Testis (tissue), 3 donors: ENCODE measurements around the gene SMG1. TPM values are rescaled to one million over a fixed set of nuclear protein-coding genes. Genes with fewer than 3 reads are reported as not detected.
"Not testable (repeated sequence)": the region's sequence is repeated elsewhere in the genome, so short reads cannot be mapped to it uniquely, and the experiment has no call there.

ENCODE experiments used
- DNase-seq: peaks from one replicate; pipeline ENCODE4 v3.0.0-alpha.2; 2019
- H3K27ac ChIP-seq, 2 donors: fragments of 200-600 bp; sonication (generic); one replicate each; pipeline ENCODE4 v1.5.1; 2019
- H3K27me3 ChIP-seq: fragments of 200-600 bp; sonication (generic); one replicate; pipeline ENCODE4 v1.5.1; 2019
- H3K36me3 ChIP-seq: fragments of 200-600 bp; sonication (generic); one replicate; pipeline ENCODE4 v1.5.1; 2017; ENCODE audit warnings: low read depth; ENCODE audit errors: missing control alignments
- H3K4me1 ChIP-seq: fragments of 200-600 bp; sonication (generic); one replicate; pipeline ENCODE4 v1.5.1; 2019
- H3K4me3 ChIP-seq, 2 donors: fragments of 200-600 bp; sonication (generic); one replicate each; pipeline ENCODE4 v1.5.1; 2017 to 2019
- H3K9me3 ChIP-seq: fragments of 200-600 bp; sonication (generic); one replicate; pipeline ENCODE4 v1.5.1; 2017
- POLR2A ChIP-seq: fragments of 450-650 bp; IDR thresholded peaks from one replicate; pipeline ENCODE4 v1.6.1; 2017; ENCODE audit warnings: antibody characterized with exemption, mild to moderate bottlenecking, moderate library complexity
- WGBS, 2 donors: methylation state at CpG; one replicate each; pipeline ENCODE4 v1.1.5; 2018; 5-methylcytosine and 5-hydroxymethylcytosine counted together
- intact Hi-C: fragments of 100-400 bp; cut with DNase I; formaldehyde crosslinking; loops from one replicate; pipeline ENCODE4 v1.15.1; 2023; ENCODE audit warnings: low total_unique reads
- polyA plus RNA-seq: library from polyadenylated mRNA; stranded (reverse); fragments of 350-450 nt; fragmentation: Illumina TruSeq; extraction: RNeasy Lipid Tissue Mini Kit (QIAGEN cat#74804); gene quantifications from one replicate; pipeline ENCODE4 v1.2.3, GENCODE V29; 2014; ENCODE audit warnings: low read depth, low replicate concordance; ENCODE audit not compliant: insufficient read depth
- total RNA-seq, 2 donors: library from RNA; depleted of rRNA; stranded (reverse); fragments of >200 nt; gene quantifications; one replicate each; pipeline ENCODE4 v1.2.3, GENCODE V29; 2016
- TF ChIP-seq, protein P1 (sequence below), 3 experiments: fragments of 450-650 bp in 2 of 3; fragments of 200-600 bp in 1 of 3; sonication (generic) in 1 of 3; IDR thresholded peaks; one replicate each; pipeline ENCODE4 v1.5.1; 2016 to 2019; ENCODE audit warnings: antibody characterized with exemption in 3 of 3, mild to moderate bottlenecking in 2 of 3, moderate library complexity in 1 of 3

Gene SMG1
- total and polyA plus RNA-seq, 3 donors from 2014 or later: 32.3 to 138 (median 113) TPM

DNA sequence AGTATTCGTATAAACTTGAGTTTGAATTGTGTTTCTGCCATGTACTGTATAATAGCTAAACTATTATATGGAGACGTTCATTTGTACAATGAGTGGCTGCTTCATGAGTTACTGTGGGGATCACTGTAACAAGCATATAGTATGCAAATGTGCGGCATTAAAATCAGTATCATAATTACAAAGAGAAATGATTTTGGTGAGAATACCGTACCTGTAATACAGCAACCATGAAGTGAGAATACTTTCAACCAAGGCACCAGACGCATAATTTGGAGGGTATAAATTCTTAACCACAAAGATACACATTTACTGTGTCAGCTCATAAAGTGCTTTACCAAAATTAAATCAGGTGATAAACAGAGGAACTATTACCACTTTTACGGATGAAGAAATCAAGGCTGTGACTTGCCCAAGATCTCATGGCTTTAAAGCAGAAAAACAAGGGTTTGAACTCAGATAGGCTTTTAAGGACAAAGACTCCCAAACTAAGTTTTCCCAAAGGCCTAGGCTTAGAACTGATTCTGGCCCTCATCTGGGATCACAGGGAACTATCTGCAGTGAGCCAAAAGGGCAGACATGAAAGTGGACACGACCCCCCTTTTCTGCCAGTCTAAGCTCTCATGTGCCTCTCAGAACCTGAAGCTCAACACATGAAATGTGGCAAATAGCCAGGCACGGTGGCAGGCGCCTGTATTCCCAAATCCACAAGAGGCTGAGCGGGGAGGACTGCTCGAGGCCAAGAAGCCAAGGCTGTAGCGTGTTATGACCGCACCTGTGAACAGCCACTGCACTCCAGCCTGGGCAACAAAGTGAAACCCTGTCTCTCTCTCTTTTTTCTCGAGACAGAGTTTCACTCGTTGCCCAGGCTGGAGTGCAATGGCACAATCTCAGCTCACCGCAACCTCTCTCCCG is 142.5 kb downstream of the SMG1 start:
- no peak for DNase-seq
- no peaks in the 10 kb centered on the region for H3K27me3 ChIP-seq
- no peak for TF ChIP-seq POLR2A
- TF ChIP-seq, protein P1, sequence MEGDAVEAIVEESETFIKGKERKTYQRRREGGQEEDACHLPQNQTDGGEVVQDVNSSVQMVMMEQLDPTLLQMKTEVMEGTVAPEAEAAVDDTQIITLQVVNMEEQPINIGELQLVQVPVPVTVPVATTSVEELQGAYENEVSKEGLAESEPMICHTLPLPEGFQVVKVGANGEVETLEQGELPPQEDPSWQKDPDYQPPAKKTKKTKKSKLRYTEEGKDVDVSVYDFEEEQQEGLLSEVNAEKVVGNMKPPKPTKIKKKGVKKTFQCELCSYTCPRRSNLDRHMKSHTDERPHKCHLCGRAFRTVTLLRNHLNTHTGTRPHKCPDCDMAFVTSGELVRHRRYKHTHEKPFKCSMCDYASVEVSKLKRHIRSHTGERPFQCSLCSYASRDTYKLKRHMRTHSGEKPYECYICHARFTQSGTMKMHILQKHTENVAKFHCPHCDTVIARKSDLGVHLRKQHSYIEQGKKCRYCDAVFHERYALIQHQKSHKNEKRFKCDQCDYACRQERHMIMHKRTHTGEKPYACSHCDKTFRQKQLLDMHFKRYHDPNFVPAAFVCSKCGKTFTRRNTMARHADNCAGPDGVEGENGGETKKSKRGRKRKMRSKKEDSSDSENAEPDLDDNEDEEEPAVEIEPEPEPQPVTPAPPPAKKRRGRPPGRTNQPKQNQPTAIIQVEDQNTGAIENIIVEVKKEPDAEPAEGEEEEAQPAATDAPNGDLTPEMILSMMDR (IDR thresholded peaks at IDR 0.05): no peak
- no peak overlapping the region for H3K4me3 ChIP-seq
- 79 to 83% methylated on average over 17 of the region's 17 CpGs for WGBS, 2 donors
- intact Hi-C loops: no loop called here
- peaks cover 22% of the 10 kb centered on the region for H3K4me1 ChIP-seq
- H3K27ac ChIP-seq: no peak overlapping the region
- H3K36me3 ChIP-seq: no peaks in the 10 kb centered on the region
- no peaks in the 10 kb centered on the region for H3K9me3 ChIP-seq

DNA sequence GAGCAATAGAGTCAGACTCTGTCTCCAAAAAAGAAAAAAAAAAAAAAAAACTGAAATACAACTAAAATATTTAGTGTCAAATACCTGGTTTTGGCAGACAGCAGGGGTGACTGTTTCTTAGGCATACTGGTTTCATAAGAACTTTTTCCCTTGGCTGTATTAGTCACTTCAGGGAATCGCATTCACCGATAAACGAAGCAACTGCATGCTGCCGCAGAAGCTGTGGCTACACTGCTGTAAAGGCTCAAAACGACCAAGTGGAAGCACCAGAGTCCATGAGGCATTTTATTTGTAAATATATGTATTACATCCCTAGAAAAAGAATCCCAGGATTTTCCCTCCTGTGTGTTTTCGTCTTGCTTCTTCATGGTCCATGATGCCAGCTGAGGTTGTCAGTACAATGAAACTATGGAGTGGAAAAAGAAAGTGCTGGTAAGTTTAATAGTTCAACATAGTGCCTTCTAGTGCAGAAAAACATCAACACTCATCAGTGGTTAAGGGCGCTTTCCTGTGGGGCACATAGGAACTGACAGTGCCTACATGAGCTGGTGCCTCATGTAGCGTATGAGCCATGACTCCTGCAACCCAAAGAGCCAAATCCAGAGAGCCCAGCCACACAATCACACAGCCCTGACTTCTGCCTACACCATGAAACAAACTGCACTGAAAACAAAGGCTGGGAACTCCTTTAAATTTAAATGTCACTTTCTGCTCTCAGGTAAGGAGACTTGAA is 143.3 kb downstream of the SMG1 start:
- H3K27ac ChIP-seq: no peak overlapping the region
- H3K27me3 ChIP-seq: no peaks in the 10 kb centered on the region
- DNase-seq: no peak
- no peak for TF ChIP-seq POLR2A
- TF ChIP-seq, protein P1 (IDR thresholded peaks at IDR 0.05): no peak
- H3K4me1 ChIP-seq: peaks cover 14% of the 10 kb centered on the region
- H3K4me3 ChIP-seq: no peak overlapping the region
- WGBS, 2 donors: 88% methylated on average over 8 of the region's 8 CpGs
- intact Hi-C loops: no loop called here
- H3K36me3 ChIP-seq: no peaks in the 10 kb centered on the region
- no peaks in the 10 kb centered on the region for H3K9me3 ChIP-seq

DNA sequence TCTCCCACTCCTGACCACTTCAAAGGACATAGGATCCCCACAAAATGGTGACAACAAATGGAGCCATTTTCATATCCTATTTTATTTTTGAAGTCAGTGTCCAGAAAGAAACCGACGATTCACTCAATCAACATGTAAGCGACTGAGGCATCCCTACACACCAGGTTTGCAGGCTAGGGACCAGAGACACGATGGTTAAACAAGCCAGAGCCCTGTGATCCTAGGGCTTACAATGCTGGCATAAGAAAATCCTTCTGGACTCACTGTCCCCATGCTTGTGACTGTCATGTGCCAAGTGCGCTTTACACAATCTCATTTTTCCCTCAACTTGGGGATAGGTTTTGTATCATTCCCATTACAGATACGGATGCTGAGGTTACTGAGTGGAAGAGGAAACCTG is 145.0 kb downstream of the SMG1 start:
- H3K9me3 ChIP-seq, intact Hi-C loops, DNase-seq, H3K4me3 ChIP-seq, H3K4me1 ChIP-seq, H3K36me3 ChIP-seq, H3K27ac ChIP-seq, H3K27me3 ChIP-seq: not testable (repeated sequence)
- 78% methylated on average over 5 of the region's 6 CpGs; no CpG with 5 or more reads in 1 of the 2 donors for WGBS, 2 donors

DNA sequence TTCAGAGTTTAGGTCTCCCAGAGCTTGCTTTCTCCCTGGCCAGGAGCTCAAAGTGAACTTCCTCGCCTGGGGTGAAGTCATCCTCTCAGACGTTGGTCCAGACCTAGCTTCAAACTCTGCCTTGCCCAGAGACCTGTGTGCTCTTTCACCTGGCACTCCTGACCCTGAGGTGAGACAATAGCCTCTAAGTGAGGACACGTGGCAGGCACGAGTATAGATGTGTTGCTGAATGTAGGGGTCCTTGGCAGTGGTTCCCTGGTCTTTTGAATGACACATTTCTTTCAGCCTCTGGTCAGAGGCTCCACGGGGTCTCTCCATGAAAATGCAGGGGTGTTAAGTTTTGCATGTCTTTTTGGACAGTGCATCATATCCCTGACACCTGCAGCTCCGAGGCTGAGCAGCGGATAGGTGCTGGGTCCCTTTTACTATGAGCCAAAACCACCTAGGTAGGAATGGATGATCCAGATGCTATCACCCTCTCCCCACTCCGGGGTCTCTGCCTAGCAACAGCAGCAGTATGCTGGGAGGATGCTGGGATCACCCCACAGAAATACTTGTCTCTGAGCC is 145.7 kb downstream of the SMG1 start:
- H3K4me1 ChIP-seq, intact Hi-C loops, H3K4me3 ChIP-seq, H3K9me3 ChIP-seq, H3K27me3 ChIP-seq, H3K36me3 ChIP-seq, DNase-seq, H3K27ac ChIP-seq: not testable (repeated sequence)
- WGBS, 2 donors: 66 to 73% methylated on average over 3 to 8 of the region's 8 CpGs

DNA sequence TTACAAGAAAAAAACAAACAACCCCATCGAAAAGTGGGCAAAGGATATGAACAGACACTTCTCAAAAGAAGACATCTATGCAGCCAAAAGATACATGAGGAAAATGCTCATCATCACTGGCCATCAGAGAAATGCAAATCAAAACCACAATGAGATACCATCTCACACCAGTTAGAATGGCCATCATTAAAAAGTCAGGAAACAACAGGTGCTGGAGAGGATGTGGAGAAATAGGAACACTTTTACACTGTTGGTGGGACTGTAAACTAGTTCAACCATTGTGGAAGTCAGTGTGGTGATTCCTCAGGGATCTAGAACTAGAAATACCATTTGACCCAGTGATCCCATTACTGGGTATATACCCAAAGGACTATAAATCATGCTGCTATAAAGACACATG is 148.5 kb downstream of the SMG1 start:
- WGBS, 2 donors: 100% methylated on average over 1 of the region's 1 CpG

DNA sequence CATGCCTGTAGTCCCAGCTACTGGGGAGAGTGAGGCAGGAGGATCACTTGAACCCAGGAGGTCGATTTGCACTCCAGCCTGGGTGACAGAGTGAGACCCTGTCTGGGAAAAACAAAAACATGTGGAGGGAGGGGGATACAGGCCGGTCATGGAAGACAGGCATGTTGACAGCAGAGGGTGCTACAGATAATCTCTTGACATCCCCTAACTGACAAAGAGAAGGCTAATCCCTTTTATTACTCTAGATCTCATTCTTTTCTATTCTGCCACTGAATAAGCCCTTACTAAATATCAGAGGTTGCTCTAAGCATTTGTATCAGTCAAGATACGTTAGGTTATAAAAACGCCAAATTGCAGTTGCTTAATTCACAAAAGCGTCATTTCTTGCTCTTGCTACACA is 149.9 kb downstream of the SMG1 start:
- H3K4me1 ChIP-seq, H3K27ac ChIP-seq, H3K4me3 ChIP-seq, H3K36me3 ChIP-seq, H3K9me3 ChIP-seq, DNase-seq, intact Hi-C loops, H3K27me3 ChIP-seq: not testable (repeated sequence)
- WGBS, 2 donors: 82 to 83% methylated on average over 5 of the region's 5 CpGs

More for the DNA sequence above, 148.5 kb downstream of the SMG1 start:
- intact Hi-C loops, H3K4me1 ChIP-seq, DNase-seq, H3K27ac ChIP-seq, H3K36me3 ChIP-seq, H3K4me3 ChIP-seq, H3K9me3 ChIP-seq, H3K27me3 ChIP-seq: not testable (repeated sequence)

DNA sequence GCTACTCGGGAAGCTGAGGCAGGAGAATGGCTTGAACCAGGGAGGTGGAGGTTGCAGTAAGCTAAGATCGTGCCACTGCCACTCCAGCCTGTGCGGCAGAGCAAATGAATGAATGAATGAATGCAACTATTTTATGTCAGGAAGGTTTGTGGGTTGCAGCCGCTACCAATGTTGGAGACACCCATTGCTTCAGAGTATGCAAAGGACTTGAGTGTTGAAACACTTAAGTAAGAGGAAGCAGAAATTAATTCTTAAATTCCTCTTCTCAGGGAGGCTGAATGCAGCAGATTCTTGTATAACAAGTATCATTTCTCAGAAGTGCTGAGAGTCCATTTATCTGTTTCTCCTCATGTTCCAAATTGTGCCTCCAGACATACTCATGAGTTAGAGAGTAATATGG is 151.6 kb downstream of the SMG1 start:
- H3K27ac ChIP-seq, DNase-seq, H3K4me3 ChIP-seq, H3K27me3 ChIP-seq, H3K9me3 ChIP-seq, H3K4me1 ChIP-seq, H3K36me3 ChIP-seq, intact Hi-C loops: not testable (repeated sequence)
- 91 to 97% methylated on average over 4 of the region's 4 CpGs for WGBS, 2 donors

DNA sequence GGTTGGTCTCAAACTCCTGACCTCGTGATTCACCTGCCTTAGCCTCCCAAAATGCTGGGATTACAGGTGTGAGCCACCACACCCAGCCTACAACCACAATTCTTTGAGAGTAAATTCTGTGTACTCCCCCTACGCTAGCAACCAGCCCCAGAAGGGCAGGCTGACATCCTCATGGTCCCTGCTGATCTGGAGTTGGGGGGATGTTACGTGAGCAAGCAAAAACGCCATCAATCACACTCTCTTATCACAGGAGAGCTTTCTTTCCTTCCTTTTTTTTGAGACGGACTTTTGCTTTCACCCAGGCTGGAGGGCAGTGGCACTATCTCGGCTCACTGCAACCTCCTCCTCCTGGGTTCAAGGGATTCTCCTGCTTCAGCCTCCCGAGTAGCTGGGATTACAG is 154.0 kb downstream of the SMG1 start:
- H3K36me3 ChIP-seq, H3K27me3 ChIP-seq, H3K4me1 ChIP-seq, DNase-seq, H3K27ac ChIP-seq, intact Hi-C loops, H3K4me3 ChIP-seq, H3K9me3 ChIP-seq: not testable (repeated sequence)
- WGBS, 2 donors: 83 to 85% methylated on average over 7 of the region's 7 CpGs

GRCh38 chr16:18770336-18770962 is 155.8 kb downstream of the SMG1 start:
- H3K36me3 ChIP-seq, intact Hi-C loops, H3K9me3 ChIP-seq, H3K27ac ChIP-seq, H3K4me1 ChIP-seq, H3K27me3 ChIP-seq, H3K4me3 ChIP-seq, DNase-seq: not testable (repeated sequence)
- WGBS, 2 donors: 92 to 98% methylated on average over 11 of the region's 11 CpGs
